Measurements from ENCODE around the gene GJC1. TPM values are rescaled to one million over a fixed set of nuclear protein-coding genes. Genes with fewer than 3 reads are reported as not detected.

GJC1 gene
- total and polyA plus RNA-seq, 9 of the 15 experiments (the other 6 are each of a cell fraction or from before 2014, with no cell fraction given) = 0.04 to 1.4 (median 0.18) TPM; not detected in 1

DNA sequence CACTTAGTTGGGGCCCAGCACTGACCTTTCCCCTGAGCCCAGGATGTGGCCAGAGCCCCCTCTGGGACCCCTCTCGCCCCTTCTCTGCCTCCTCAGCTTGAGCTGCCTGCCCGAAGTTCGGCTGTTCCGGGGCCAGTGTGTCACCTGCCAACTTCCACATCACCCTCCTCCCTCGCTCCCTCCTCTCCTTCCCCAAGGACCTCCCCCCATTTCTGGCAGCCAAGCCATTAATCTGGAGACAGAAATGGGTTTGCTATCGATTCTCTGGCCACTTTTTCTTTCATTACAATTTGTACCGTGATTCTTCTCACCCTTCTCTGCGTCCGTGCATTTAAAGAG, 80.1 kb downstream of the GJC1 start:
- in situ Hi-C loops (cut with MboI) (no loop called here), intact Hi-C loops (cut with micrococcal nuclease) (no loop called here)
- ChIA-PET CTCF (ENCODE audit: low intra/inter-chr PET ratio) (no interaction called here), POLR2A (interaction anchor here (0.6 to 1.3 kb wide), 2 partner anchors 10 to 13 kb away, joined by 3 to 5 read pairs; no protein-coding TSS in a partner anchor)
- 77% methylated on average over 8 of the region's 9 CpGs for WGBS (ENCODE audit: insufficient coverage, low coverage, missing lambda C conversion rate)
- Histone ChIP-seq H3K4me2 (ENCODE audit: insufficient read depth, low read length) (no peak overlapping the region), H3K9me3 (replicated peaks; ENCODE audit: control insufficient read depth, insufficient read depth, low read depth, low read length) (no peaks in the 10 kb centered on the region), H4K20me1 (replicated peaks; ENCODE audit: control insufficient read depth, insufficient read depth, low read length) (peaks cover 4% of the 10 kb centered on the region; the same call in 1 of the 2 replicates), H2AFZ (ENCODE audit: low read depth, low read length) (no peak overlapping the region), H3K27me3 (ENCODE audit: control insufficient read depth in 2 of 2, insufficient read depth in 2 of 2, low read length in 2 of 2) (no peaks in the 10 kb centered on the region), H3K27ac (ENCODE audit: extremely low read depth, low read depth, low read length) (no peak overlapping the region), H3K36me3 (ENCODE audit: control insufficient read depth, insufficient read depth, low read length) (peaks cover 51% of the 10 kb centered on the region; the same call in 2 of the 3 replicates), H3K9me1 (ENCODE audit: control insufficient read depth, insufficient read depth, low read length) (peaks cover 3% of the 10 kb centered on the region), H3K4me1 (replicated peaks in 1 of 2; ENCODE audit: control insufficient read depth in 2 of 2, insufficient read depth in 2 of 2, low read length in 2 of 2) (peaks cover 24 to 32% of the 10 kb centered on the region in 2 experiments), H3K9ac (ENCODE audit: insufficient read depth in 1 of 2, low read depth in 2 of 2, low read length in 2 of 2) (no peak overlapping the region), H3K4me3 (no peak overlapping the region), H3K79me2 (ENCODE audit: control insufficient read depth, insufficient read depth, low read length) (no peaks in the 10 kb centered on the region)
- ATAC-seq (no peak), FAIRE-seq (no peak), DNase-seq (ENCODE audit: extremely low read depth in 1 of 4, low spot score in 3 of 4) (no peak)
- TF ChIP-seq CTBP1 (IDR thresholded peaks at IDR 0.05; ENCODE audit: borderline replicate concordance) (no peak), CBX3 (IDR thresholded peaks at IDR 0.05; ENCODE audit: borderline replicate concordance in 1 of 2, low read length in 2 of 2) (no peak), RCOR1 (IDR thresholded peaks at IDR 0.05; ENCODE audit: borderline replicate concordance in 1 of 2, low read depth in 2 of 2, low read length in 2 of 2) (no peak), XRCC3 (IDR thresholded peaks at IDR 0.05) (no peak), SPI1 (IDR thresholded peaks at IDR 0.05; ENCODE audit: borderline replicate concordance, low read depth, low read length) (no peak), CAMTA2 (CRISPR knock-in tag; conservative IDR thresholded peaks at IDR 0.05) (no peak), ZNF41 (CRISPR knock-in tag; conservative IDR thresholded peaks at IDR 0.05) (no peak), COPS2 (conservative IDR thresholded peaks at IDR 0.05) (no peak)
- TF ChIP-seq, protein P1, sequence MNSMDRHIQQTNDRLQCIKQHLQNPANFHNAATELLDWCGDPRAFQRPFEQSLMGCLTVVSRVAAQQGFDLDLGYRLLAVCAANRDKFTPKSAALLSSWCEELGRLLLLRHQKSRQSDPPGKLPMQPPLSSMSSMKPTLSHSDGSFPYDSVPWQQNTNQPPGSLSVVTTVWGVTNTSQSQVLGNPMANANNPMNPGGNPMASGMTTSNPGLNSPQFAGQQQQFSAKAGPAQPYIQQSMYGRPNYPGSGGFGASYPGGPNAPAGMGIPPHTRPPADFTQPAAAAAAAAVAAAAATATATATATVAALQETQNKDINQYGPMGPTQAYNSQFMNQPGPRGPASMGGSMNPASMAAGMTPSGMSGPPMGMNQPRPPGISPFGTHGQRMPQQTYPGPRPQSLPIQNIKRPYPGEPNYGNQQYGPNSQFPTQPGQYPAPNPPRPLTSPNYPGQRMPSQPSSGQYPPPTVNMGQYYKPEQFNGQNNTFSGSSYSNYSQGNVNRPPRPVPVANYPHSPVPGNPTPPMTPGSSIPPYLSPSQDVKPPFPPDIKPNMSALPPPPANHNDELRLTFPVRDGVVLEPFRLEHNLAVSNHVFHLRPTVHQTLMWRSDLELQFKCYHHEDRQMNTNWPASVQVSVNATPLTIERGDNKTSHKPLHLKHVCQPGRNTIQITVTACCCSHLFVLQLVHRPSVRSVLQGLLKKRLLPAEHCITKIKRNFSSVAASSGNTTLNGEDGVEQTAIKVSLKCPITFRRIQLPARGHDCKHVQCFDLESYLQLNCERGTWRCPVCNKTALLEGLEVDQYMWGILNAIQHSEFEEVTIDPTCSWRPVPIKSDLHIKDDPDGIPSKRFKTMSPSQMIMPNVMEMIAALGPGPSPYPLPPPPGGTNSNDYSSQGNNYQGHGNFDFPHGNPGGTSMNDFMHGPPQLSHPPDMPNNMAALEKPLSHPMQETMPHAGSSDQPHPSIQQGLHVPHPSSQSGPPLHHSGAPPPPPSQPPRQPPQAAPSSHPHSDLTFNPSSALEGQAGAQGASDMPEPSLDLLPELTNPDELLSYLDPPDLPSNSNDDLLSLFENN (IDR thresholded peaks at IDR 0.05; ENCODE audit: low read depth in 2 of 2, low read length in 2 of 2) = no peak
- BruUV-seq (replicated peaks) = no TSS peak
